ACC112 (cell line): Measurements from ENCODE around the gene DNM1.

Source experiments
- H2AFZ ChIP-seq: fragments of 200-600 bp; sonication (generic); one replicate; pipeline ENCODE4 v1.6.0; 2017; ENCODE audit warnings: antibody characterized with exemption, low read length; ENCODE audit not compliant: unreplicated experiment
- H3K27ac ChIP-seq: fragments of 200-600 bp; sonication (generic); 2 replicates; pipeline ENCODE4 v1.5.1; 2014; ENCODE audit warnings: low read depth, mild to moderate bottlenecking, antibody characterized with exemption, low read length, moderate library complexity
- H3K27me3 ChIP-seq: fragments of 200-600 bp; sonication (generic); 2 replicates; pipeline ENCODE4 v1.6.1; 2014; ENCODE audit warnings: mild to moderate bottlenecking, antibody characterized with exemption, low read length, moderate library complexity, mixed read lengths; ENCODE audit not compliant: insufficient read depth
- H3K36me3 ChIP-seq: fragments of 200-600 bp; sonication (generic); 2 replicates; pipeline ENCODE4 v1.6.1; 2016; ENCODE audit warnings: mild to moderate bottlenecking, antibody characterized with exemption, low read length, moderate library complexity, mixed read lengths; ENCODE audit not compliant: insufficient read depth
- H3K4me1 ChIP-seq: fragments of 200-600 bp; sonication (generic); one replicate; pipeline ENCODE4 v1.6.1; 2016; ENCODE audit warnings: low read length, mixed read lengths; ENCODE audit not compliant: insufficient read depth, unreplicated experiment, control insufficient read depth
- H3K4me3 ChIP-seq: fragments of 200-600 bp; sonication (generic); 2 replicates; pipeline ENCODE4 v1.5.1; 2014; ENCODE audit warnings: mild to moderate bottlenecking, low read depth, low read length
- H3K79me2 ChIP-seq: fragments of 200-600 bp; sonication (generic); one replicate; pipeline ENCODE4 v1.6.0; 2016; ENCODE audit warnings: low read length; ENCODE audit not compliant: control insufficient read depth, unreplicated experiment, insufficient read depth

DNM1 gene

GRCh38 chr9:128206916-128207910 lies 4.0 kb downstream of the DNM1 start:
- H3K27ac ChIP-seq, result no peak overlapping the region
- H3K4me1 ChIP-seq, result no peaks in the 10 kb centered on the region

GRCh38 chr9:128208386-128208785 lies 5.2 kb downstream of the DNM1 start:
- no peaks in the 10 kb centered on the region for H3K4me1 ChIP-seq
- no peaks in the 10 kb centered on the region for H3K27me3 ChIP-seq
- H3K79me2 ChIP-seq, result no peaks in the 10 kb centered on the region
- H2AFZ ChIP-seq, result no peak overlapping the region
- no peak overlapping the region for H3K27ac ChIP-seq
- no peaks in the 10 kb centered on the region for H3K36me3 ChIP-seq
- H3K4me3 ChIP-seq, result no peak overlapping the region

More at GRCh38 chr9:128206916-128207910, 4.0 kb downstream of the DNM1 start:
- H3K27me3 ChIP-seq, result no peaks in the 10 kb centered on the region
- H3K36me3 ChIP-seq, result no peaks in the 10 kb centered on the region
- H3K79me2 ChIP-seq, result no peaks in the 10 kb centered on the region
- H3K4me3 ChIP-seq, result no peak overlapping the region
- no peak overlapping the region for H2AFZ ChIP-seq

DNA sequence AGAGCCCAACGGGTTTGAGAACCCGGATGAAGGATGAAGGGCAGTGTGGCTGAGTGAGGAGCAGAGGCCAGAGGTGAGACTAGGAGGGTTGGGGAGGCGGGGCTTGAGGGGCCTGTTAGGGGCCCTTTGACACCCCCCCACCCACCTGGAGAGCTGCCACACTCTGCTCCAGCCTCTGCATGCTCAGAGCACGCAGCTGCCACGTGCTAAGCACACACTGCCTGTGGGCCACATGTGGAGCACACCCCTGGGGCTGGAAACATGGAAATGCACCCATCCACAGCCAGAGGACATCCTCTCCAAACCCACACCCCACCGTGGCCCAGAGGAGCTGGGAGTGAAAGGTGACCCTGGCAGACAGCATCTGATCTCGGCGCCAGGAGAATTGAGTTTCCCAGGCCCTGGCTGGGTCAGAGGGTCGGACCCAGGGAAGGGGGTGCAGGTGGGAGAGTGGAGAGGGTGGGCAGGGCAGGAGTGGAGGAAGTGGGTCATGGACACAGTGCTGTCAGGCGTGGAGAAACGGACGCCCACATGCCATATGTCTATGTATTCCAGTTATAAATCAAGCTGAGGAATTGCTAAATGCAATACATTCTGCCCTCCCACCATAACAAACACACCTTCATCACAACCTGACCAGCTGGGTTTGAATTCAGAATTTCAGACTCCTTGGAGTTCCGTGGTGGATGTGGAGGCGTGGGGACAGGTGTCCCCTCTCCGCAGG lies 5.9 kb downstream of the DNM1 start:
- no peaks in the 10 kb centered on the region for H3K79me2 ChIP-seq

DNA sequence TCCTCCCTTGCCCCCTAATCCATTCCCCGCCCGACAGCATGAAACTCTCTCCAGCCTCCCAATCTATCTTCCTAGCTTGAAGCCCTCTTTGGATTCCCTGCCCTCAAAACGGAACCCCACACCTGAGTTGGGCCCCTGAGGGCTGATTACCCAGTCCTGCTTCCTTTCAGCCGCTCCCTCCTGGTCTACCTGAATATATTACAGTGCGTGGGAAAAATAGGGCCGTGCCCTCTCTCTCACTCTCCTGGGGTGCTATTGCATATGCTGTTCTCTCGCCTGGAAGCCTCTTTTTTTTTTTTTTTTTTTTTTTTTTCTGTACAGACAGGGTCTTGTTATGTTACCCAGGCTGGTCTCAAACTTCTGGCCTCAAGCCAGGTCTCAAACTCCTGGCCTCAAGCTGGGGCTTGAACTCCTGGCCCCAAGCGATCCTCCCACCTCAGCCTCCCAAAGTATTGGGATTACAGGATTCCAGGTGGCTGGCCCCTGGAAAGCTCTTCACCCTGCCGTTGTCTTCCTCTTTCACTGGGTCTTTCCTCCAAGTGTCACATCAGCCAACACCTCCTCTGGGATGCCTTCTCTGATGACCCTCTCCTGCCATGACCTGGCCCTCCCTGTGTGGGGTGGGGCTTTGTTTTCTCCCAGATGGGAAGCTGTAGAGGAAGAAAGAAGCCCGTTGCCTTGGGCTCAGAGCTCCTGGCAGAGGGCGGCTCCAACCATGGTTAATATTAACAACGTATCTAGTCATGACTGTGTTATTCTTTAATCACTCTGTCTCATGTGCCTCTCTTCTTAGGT lies 8.2 kb downstream of the DNM1 start:
- Histone ChIP-seq H2AFZ (no peak overlapping the region), H3K27me3 (no peaks in the 10 kb centered on the region), H3K4me1 (peaks cover 19% of the 10 kb centered on the region), H3K27ac (no peak overlapping the region), H3K79me2 (no peaks in the 10 kb centered on the region), H3K4me3 (no peak overlapping the region), H3K36me3 (no peaks in the 10 kb centered on the region)

More for the DNA sequence above, 5.9 kb downstream of the DNM1 start:
- H3K4me3 ChIP-seq, result no peak overlapping the region
- H3K4me1 ChIP-seq, result no peaks in the 10 kb centered on the region
- H2AFZ ChIP-seq, result no peak overlapping the region
- H3K36me3 ChIP-seq, result no peaks in the 10 kb centered on the region
- H3K27me3 ChIP-seq, result no peaks in the 10 kb centered on the region
- H3K27ac ChIP-seq, result no peak overlapping the region

DNA sequence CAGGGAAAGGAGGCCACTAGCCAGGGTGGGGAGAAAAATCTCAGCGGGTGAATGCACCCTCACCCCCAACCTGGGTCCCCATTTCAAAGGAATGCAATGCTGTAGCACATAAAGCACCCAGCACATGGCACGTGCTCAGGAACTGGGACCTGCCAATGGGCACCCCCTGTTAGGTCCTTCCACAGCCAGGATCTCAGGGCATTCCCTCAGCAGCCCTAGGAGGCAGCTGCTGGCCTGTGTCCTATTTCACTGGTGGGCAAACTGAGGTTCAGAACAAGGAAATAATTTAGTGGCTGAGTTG lies 8.8 kb downstream of the DNM1 start:
- Histone ChIP-seq H3K4me3 (no peak overlapping the region), H3K27ac (no peak overlapping the region), H3K27me3 (no peaks in the 10 kb centered on the region), H2AFZ (no peak overlapping the region), H3K79me2 (no peaks in the 10 kb centered on the region), H3K4me1 (peaks cover 25% of the 10 kb centered on the region), H3K36me3 (no peaks in the 10 kb centered on the region)

DNA sequence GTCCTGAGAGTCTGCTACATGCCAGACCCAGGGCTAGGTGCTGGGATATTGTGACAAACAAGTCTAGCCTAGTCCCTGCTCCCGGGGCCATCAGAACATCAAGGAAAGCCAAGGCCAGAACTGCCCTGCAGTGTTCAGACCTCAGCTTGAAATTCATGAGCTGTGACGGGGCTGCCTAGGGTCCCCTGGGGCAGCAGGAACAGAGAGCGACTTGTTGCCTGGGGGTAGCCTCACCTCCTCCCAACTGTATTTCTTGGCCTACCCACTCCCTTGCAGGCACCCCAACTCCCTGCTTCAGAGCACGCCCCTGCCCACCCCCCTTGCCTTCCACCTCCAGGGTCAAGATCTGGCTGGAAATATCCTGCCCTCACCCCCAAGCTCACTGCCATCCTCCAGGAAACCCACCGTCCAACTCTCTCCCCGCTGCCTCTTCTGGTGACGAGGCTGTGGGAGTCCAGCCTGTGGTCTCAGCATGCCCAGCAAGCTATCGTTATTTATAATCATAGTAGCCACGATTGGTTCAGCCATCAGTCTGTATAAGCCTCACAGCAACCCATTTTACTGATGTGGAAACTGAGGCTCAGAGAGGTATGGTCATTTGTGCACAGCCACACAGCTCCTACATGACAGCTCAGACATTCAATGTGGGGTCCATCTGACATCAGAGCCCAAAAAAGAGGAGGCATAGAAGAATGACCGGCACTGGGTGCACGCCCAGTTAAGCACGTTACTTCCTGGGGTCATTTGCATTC lies 10.7 kb downstream of the DNM1 start:
- Histone ChIP-seq H3K4me1 (peaks cover 28% of the 10 kb centered on the region), H3K27ac (no peak overlapping the region)

GRCh38 chr9:128214571-128215490 lies 11.7 kb downstream of the DNM1 start:
- Histone ChIP-seq H2AFZ (no peak overlapping the region), H3K4me3 (no peak overlapping the region), H3K79me2 (no peaks in the 10 kb centered on the region), H3K4me1 (peaks cover 28% of the 10 kb centered on the region), H3K27me3 (no peaks in the 10 kb centered on the region), H3K36me3 (no peaks in the 10 kb centered on the region), H3K27ac (peak overlapping the region; percentile 55)

More for the DNA sequence above, 10.7 kb downstream of the DNM1 start:
- Histone ChIP-seq H2AFZ (no peak overlapping the region), H3K4me3 (no peak overlapping the region), H3K27me3 (no peaks in the 10 kb centered on the region), H3K79me2 (no peaks in the 10 kb centered on the region), H3K36me3 (no peaks in the 10 kb centered on the region)

DNA sequence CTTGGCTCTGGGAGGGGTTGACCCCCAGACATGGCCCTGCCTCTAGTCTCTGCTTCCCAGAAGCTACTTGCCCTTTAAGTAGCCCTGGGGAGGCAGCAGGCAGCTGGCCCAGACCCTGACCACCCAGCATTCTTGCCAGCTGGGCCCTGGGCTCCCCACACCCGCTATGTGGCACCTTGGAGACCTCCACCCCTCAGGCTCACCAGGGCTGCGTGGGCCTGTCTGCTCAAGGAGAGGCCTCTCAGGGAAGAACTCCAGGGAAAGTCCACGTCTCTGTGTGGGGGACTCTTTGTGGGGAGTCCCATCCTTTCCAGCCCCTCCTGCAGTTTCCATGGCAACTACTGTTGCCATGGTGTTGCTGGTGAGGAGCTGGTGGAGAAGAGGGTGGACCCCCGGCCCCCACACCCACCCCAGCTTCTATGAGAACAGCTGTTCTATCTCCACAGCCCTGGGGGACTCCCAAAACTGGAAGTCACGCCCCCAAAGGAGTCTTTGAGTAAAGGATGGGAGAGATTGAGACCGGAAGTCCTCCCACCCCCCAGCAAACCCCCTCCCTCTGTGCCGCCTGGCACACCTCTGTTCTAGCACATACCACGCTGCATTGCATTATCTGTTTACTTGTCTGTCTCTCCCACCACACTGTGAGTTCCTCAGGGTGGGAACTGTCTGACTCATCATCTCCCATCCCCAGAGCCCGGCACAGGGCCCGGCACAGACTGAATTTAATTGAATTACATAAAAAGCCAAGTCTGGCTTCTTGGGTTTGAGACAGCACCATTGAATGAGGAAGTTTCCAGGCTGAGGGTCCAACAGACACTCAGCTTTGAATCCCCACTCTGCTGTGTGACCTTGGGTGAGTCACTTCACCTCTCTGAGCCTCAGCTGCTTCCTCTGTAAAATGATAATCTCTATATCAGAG lies 12.6 kb downstream of the DNM1 start:
- peaks cover 28% of the 10 kb centered on the region for H3K4me1 ChIP-seq

More for the DNA sequence above, 12.6 kb downstream of the DNM1 start:
- Histone ChIP-seq H3K4me3 (no peak overlapping the region), H2AFZ (no peak overlapping the region), H3K36me3 (no peaks in the 10 kb centered on the region), H3K79me2 (no peaks in the 10 kb centered on the region), H3K27ac (peak overlapping the region; percentile 55), H3K27me3 (no peaks in the 10 kb centered on the region)
